ENCODE measurements around the gene ROR1.
A peak's percentile ranks its signal among the peaks of the same experiment; 100 is the strongest.

ROR1 gene

GRCh38 chr1:63991685-63992084, 217.9 kb downstream of the ROR1 start:
- no peak for DNase-seq (ENCODE audit: low read depth in 2 of 2)
- TF ChIP-seq CTCF (IDR thresholded peaks at IDR 0.05; ENCODE audit: low read depth, low read length): no peak
- no peak overlapping the region for H3K4me3 ChIP-seq (replicated peaks in 1 of 2; ENCODE audit: low read depth in 2 of 2, low read length in 2 of 2)

DNA sequence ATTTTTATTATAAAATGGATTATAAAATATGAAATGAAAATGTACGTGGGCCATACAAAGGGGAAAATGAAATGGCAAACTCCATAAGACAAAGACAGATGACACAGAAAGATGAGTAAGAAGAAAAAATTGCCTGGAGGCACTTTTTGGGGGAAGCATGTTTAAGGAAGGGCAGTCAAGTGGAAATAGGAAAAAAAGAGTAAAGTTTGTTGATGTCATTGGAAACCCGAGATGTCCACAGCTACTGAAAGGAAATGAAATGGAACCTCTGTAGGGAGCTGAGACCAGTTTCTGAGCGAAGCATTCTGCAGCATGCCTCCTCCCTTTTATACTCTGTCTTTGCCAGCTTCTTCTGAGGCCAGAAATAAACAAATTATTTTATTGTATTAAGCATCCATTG, 226.2 kb downstream of the ROR1 start:
- H3K4me3 ChIP-seq (replicated peaks in 1 of 2; ENCODE audit: low read depth in 2 of 2, low read length in 2 of 2): no peak overlapping the region
- DNase-seq (ENCODE audit: low read depth in 2 of 2): peak; percentile 14 to 46
- TF ChIP-seq CTCF (IDR thresholded peaks at IDR 0.05; ENCODE audit: low read depth, low read length): no peak

DNA sequence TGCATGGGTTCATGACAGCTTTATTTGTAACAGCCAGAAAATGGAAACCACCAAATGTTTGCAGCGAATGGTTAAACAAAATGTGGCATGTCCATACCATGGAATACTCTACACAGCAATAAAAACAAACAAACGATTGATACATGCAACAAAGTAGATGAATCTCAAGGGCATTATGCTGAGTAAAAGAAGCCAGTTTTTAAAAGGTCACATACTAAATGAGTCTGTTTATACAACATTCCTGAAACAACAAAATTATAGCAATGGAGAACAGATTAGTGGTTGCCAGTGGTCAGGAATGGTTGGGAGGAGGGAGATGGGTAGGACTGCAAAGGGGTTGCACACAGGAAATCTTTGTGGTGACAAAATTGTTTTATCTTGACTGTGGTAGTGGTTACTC, 227.2 kb downstream of the ROR1 start:
- TF ChIP-seq CTCF (IDR thresholded peaks at IDR 0.05; ENCODE audit: low read depth, low read length): no peak
- H3K4me3 ChIP-seq (replicated peaks in 1 of 2; ENCODE audit: low read depth in 2 of 2, low read length in 2 of 2): no peak overlapping the region
- peak in 1 of 2 donors; percentile 30 for DNase-seq (ENCODE audit: low read depth in 2 of 2)

DNA sequence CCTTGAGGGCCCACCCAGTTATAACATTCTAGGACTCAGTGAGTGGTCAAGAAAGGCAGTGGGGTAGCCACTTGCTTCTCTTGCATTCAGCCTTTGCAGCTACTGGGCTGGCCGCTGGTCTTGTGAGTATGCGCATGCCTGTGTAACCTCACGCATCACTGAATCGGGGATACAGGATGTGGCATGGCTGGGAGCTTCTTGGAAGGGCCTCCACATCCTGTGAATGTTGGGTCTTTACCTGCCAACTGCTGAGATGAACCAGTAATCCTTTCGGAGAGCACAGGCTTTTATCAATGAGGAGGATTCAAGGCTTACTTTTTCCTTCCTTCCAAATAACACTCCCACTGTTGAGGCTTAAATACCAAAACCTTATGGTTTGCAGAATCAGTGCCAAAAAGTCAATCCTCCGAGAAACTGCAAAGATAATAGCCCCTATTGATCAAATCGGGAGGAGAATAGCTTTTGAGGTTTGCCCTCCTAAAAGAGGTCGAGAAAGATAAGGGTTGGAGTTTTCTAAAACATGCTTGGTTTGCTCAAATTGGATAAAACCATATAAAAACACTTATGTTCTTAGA, 230.7 kb downstream of the ROR1 start:
- H3K4me3 ChIP-seq (replicated peaks in 1 of 2; ENCODE audit: low read depth in 2 of 2, low read length in 2 of 2): no peak overlapping the region
- peak in 1 of 2 donors; percentile 21 for DNase-seq (ENCODE audit: low read depth in 2 of 2)
- no peak for TF ChIP-seq CTCF (IDR thresholded peaks at IDR 0.05; ENCODE audit: low read depth, low read length)

- H3K4me3 ChIP-seq (replicated peaks in 1 of 2; ENCODE audit: low read depth in 2 of 2, low read length in 2 of 2): no peak overlapping the region
- TF ChIP-seq CTCF (IDR thresholded peaks at IDR 0.05; ENCODE audit: low read depth, low read length): no peak
- no peak for DNase-seq (ENCODE audit: low read depth in 2 of 2)
Observed at GRCh38 chr1:64005801-64006200, 232.0 kb downstream of the ROR1 start.

GRCh38 chr1:64006276-64007051, 232.6 kb downstream of the ROR1 start:
- TF ChIP-seq CTCF (IDR thresholded peaks at IDR 0.05; ENCODE audit: low read depth, low read length): no peak
- H3K4me3 ChIP-seq (replicated peaks in 1 of 2; ENCODE audit: low read depth in 2 of 2, low read length in 2 of 2): no peak overlapping the region
- DNase-seq (ENCODE audit: low read depth in 2 of 2): peak; percentile 62 to 81
